Ureter (tissue), 1 donor: ENCODE results near the gene MND1. TPM values are rescaled to one million over a fixed set of nuclear protein-coding genes. Genes with fewer than 3 reads are reported as not detected.
"Not testable (repeated sequence)": the region's sequence is repeated elsewhere in the genome, so short reads cannot be mapped to it uniquely, and the experiment has no call there.

Experiments used
- DNase-seq: peaks from one replicate; pipeline ENCODE4 v3.0.0-alpha.2; 2020; ENCODE audit warnings: low spot score
- total RNA-seq: library from RNA; stranded (reverse); gene quantifications from one replicate; pipeline ENCODE4 v1.2.4, GENCODE V29; 2023
- donor health status: DM: yes; HTN: yes; CAD: no.

MND1 gene
- total RNA-seq, 1 donor from 2014 or later, result not detected

GRCh38 chr4:153440475-153440874 lies 96.0 kb downstream of the MND1 start:
- DNase-seq, result no peak

GRCh38 chr4:153447175-153447905 lies 102.9 kb downstream of the MND1 start:
- DNase-seq, result no peak

DNA sequence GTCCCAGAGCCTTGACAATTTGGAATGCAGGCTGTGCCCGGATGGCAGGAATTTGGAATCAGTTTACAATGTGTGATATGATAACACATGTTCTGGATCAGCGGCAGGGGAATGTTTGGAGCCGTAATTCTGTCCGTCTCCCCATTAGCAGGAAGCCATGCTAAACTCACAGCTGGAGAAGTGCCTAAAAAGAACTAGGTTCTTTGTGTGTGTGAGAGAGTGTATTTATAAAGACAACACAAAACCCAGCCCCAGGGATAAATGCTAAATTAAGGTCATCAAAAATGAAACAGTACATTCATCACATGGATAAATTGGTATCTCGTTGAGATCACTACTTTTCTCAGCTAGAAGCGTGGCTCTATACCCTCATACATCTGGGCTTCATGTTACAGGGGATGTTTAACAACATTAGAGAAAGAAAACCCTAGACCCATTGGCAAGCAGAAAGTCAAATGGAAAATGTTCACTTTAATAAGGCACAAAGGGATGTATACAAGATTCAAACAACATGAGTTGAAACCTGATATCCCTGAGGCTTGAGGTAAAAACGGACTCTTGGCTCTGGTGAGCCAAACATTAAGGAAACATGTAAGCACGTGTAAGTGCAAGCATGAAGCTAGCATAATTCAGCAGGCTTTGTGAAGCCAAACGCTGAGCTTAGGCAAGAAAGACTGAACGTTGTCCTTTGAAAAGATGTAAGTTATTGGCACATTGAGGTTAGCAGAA lies 103.7 kb downstream of the MND1 start:
- no peak for DNase-seq

DNA sequence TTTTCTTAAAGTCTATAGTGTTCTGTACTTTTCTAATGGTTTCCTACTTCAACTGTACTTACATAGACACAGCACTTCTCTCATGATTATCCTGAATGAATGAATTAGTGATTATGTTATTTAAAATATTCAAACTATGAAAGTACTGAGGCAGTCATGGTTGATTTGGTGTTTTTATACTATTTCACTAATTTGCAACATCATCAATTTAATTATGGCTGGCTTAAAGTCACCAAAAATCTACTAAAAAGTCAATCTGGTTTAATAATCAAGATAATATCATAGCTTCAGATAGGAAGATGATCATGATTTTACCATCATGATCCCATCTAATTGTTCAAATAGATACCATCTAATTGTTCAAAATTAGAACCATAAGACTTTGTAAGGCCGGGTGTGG lies 104.8 kb downstream of the MND1 start:
- DNase-seq, result no peak

- DNase-seq, result no peak
These were observed 106.0 kb downstream of the MND1 start for GRCh38 chr4:153450544-153450917.

DNA sequence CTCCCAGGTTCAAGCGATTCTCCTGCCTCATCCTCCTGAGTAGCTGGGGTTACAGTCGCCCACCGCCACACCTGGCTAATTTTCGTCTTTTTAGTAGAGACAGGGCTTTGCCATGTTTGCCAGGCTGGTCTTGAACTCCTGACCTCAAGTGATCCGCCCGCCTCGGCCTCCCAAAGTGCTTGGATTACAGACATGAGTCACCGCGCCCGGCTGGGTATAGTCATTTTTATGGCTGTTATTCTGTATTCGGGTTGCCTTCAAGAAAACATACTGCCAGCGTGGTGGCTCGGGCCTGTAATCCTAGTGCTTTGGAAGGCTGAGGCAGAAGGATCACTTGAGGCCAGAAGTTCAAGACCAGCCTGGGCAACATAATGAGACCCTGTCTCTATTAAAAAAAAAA lies 106.7 kb downstream of the MND1 start:
- DNase-seq, result not testable (repeated sequence)

DNA sequence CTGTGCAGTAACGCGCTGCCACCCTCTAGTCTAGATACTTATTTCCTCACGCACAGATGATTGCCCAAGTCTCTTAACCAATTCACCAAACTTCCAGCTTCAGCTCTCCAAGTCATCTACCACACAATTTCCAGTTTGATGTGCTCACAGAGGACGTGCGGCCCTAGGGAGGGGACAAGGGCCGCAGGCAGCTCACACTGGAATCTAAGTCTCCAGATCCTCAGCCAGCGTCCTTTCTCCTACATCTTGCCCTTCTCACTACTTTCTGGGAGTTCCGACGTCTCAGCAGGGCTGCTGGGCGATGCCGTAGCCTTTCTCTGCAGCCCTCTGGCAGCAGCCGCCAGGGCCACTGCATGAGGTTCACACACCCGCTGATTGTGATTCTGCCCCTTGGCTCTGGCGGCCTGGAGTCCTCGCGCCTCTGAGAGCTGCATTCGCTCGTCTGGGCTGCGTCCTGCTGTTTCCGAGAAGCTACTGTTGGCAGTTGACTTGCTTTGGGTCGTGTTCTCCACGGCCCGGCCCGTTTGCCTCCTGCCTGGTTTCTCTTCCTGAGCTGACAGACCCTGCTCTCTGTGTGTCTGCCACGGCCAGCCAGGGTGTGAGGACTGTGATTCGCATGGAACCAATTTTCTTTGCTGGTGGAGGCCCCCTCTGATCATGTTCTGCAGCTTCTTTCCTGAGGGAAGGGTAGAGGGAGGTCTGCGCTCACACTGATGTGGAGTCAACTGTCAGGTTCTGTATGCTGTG lies 107.6 kb downstream of the MND1 start:
- DNase-seq, result no peak

DNA sequence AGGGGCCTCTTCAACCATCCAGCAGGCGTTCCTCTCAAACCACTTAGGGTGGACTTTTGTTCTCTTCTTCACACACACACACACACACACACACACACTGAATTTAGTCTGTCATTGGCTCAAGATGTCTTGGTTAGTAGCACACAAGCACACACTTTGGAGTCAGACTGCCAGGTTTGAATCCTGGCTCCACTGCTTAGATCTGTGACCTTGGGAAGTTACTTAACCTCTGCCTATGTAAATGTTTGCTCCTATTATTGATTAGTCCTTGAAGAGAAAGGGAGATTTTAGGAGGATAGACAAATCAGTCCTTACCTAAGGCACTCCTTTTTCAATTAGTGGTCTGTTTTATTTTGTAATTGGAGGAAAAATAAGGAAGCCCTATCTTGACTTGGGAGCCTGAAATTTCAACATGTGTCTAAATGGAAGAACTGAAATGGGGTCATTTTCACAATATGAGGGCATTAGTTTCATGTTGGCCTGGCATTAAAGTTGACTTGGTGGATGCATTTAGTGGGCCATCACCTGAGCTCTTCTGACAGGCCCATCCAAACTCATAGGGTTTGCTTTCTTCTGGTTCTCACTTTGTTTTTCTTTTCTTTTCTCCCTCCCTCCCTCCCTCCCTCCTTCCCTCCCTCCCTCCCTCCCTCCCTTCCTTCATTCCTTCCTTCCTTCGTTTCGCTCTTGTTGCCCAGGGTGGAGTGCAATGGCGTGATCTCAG lies 108.3 kb downstream of the MND1 start:
- DNase-seq, result no peak

GRCh38 chr4:153453402-153453801 lies 108.9 kb downstream of the MND1 start:
- no peak for DNase-seq

GRCh38 chr4:153458969-153459368 lies 114.5 kb downstream of the MND1 start:
- DNase-seq, result no peak

- DNase-seq, result not testable (repeated sequence)
These were observed 117.1 kb downstream of the MND1 start for GRCh38 chr4:153461549-153461948.

GRCh38 chr4:153464068-153464467 lies 119.6 kb downstream of the MND1 start:
- DNase-seq, result no peak

Other genes starting within 250 kb of the MND1 start
- 90.6 TPM for gene TRIM2, start 140.2 kb upstream of the MND1 start, total RNA-seq
- 12.1 TPM for gene TMEM131L, start 121.7 kb downstream of the MND1 start, total RNA-seq